CD14-positive monocyte (primary cell): ENCODE measurements around the gene NUTM2E. TPM values are rescaled to one million over a fixed set of nuclear protein-coding genes. Genes with fewer than 3 reads are reported as not detected.
"Not testable (repeated sequence)": the region's sequence is repeated elsewhere in the genome, so short reads cannot be mapped to it uniquely, and the experiment has no call there.

Source experiments
- DNase-seq, 3 donors: peaks; one replicate each; pipeline ENCODE4 v3.0.0-alpha.2; 2011 to 2022
- H2AFZ ChIP-seq: 2 replicates; pipeline ENCODE4 v1.6.0; 2012; ENCODE audit warnings: mild to moderate bottlenecking, low read depth, low read length, inconsistent platforms; ENCODE audit not compliant: insufficient read depth, poor library complexity, severe bottlenecking
- H3K27ac ChIP-seq, 2 donors: 1 replicate in 1 of 2; 2 replicates in 1 of 2; pipeline ENCODE4 v1.5.1; 2012 to 2013; ENCODE audit warnings: low read length in 2 of 2, control low read depth in 1 of 2, inconsistent platforms in 1 of 2, low read depth in 1 of 2, mild to moderate bottlenecking in 1 of 2
- H3K27me3 ChIP-seq, 2 donors: one replicate each; pipeline versions ENCODE4 v1.6.0 to v1.6.1; 2011 to 2013; ENCODE audit warnings: low read length in 2 of 2; ENCODE audit not compliant: control insufficient read depth in 2 of 2, insufficient read depth in 2 of 2
- H3K36me3 ChIP-seq, 2 donors: replicated peaks in 1 of 2; 1 replicate in 1 of 2; 2 replicates in 1 of 2; pipeline versions ENCODE4 v1.5.1 to v1.6.1; 2012 to 2013; ENCODE audit warnings: low read length in 2 of 2, control low read depth in 1 of 2, inconsistent platforms in 1 of 2, mild to moderate bottlenecking in 1 of 2; ENCODE audit not compliant: insufficient read depth in 2 of 2, control insufficient read depth in 1 of 2
- H3K4me1 ChIP-seq, 2 donors: 1 replicate in 1 of 2; 2 replicates in 1 of 2; pipeline versions ENCODE4 v1.5.1 to v1.6.1; 2012 to 2013; ENCODE audit warnings: low read length in 2 of 2, control low read depth in 1 of 2, inconsistent platforms in 1 of 2, mild to moderate bottlenecking in 1 of 2, moderate library complexity in 1 of 2; ENCODE audit not compliant: insufficient read depth in 2 of 2, control insufficient read depth in 1 of 2
- H3K4me2 ChIP-seq: replicated peaks from 2 replicates; pipeline ENCODE3; 2012; ENCODE audit warnings: low read length, moderate library complexity, mild to moderate bottlenecking; ENCODE audit not compliant: poor library complexity, severe bottlenecking; ENCODE audit errors: extremely low read depth
- H3K4me3 ChIP-seq, 3 experiments: fragments of 200-600 bp in 1 of 3; sonication (generic) in 1 of 3; replicated peaks in 1 of 3; 1 replicate in 2 of 3; 2 replicates in 1 of 3; pipeline ENCODE4 v1.5.1; 2011 to 2013; ENCODE audit warnings: low read length in 3 of 3, mild to moderate bottlenecking in 3 of 3, control low read depth in 2 of 3, low read depth in 2 of 3, inconsistent platforms in 1 of 3, moderate library complexity in 1 of 3
- H3K79me2 ChIP-seq: 2 replicates; pipeline ENCODE4 v1.6.0; 2012; ENCODE audit warnings: mild to moderate bottlenecking, control low read depth, inconsistent platforms, low read length, moderate library complexity; ENCODE audit not compliant: insufficient read depth
- H3K9ac ChIP-seq: 2 replicates; pipeline ENCODE4 v1.6.0; 2017; ENCODE audit warnings: low read length, mild to moderate bottlenecking; ENCODE audit not compliant: insufficient read depth, poor library complexity, severe bottlenecking
- H3K9me3 ChIP-seq, 2 donors: replicated peaks in 1 of 2; 1 replicate in 1 of 2; 2 replicates in 1 of 2; pipeline versions ENCODE4 v1.5.1 to v1.6.1; 2012 to 2013; ENCODE audit warnings: low read length in 2 of 2, control low read depth in 1 of 2; ENCODE audit not compliant: control insufficient read depth in 1 of 2, insufficient read depth in 1 of 2
- H4K20me1 ChIP-seq: 2 replicates; pipeline ENCODE4 v1.6.0; 2012; ENCODE audit warnings: mild to moderate bottlenecking, low read length, control low read depth, moderate library complexity; ENCODE audit not compliant: insufficient read depth
- H3K27ac Mint-ChIP-seq, 7 donors: one replicate each; pipeline ENCODE4 v1.8.0; 2020; ENCODE audit warnings: mild to moderate bottlenecking in 7 of 7, mixed read lengths in 7 of 7, moderate library complexity in 6 of 7, inconsistent platforms in 2 of 7
- H3K27me3 Mint-ChIP-seq, 3 donors: one replicate each; pipeline ENCODE4 v1.8.0; 2021 to 2022; ENCODE audit warnings: low read depth in 3 of 3, mild to moderate bottlenecking in 3 of 3, mixed read lengths in 3 of 3, moderate library complexity in 3 of 3, inconsistent platforms in 1 of 3
- H3K36me3 Mint-ChIP-seq, 2 donors: one replicate each; pipeline ENCODE4 v1.8.0; 2020; ENCODE audit warnings: mixed read lengths in 2 of 2, inconsistent platforms in 1 of 2, mild to moderate bottlenecking in 1 of 2
- H3K4me1 Mint-ChIP-seq: one replicate; pipeline ENCODE4 v1.8.0; 2020; ENCODE audit warnings: mild to moderate bottlenecking, mixed read lengths
- H3K4me3 Mint-ChIP-seq, 2 donors: one replicate each; pipeline ENCODE4 v1.8.0; 2020; ENCODE audit warnings: mild to moderate bottlenecking in 2 of 2, mixed read lengths in 2 of 2, moderate library complexity in 1 of 2
- H3K9me3 Mint-ChIP-seq, 7 donors: one replicate each; pipeline ENCODE4 v1.8.0; 2020 to 2022; ENCODE audit warnings: mixed read lengths in 7 of 7, mild to moderate bottlenecking in 6 of 7, moderate library complexity in 6 of 7, inconsistent platforms in 2 of 7
- WGBS: methylation state at CpG from one replicate; pipeline ENCODE4 v1.1.5; 2013; ENCODE audit warnings: missing lambda C conversion rate; ENCODE audit not compliant: insufficient coverage; 5-methylcytosine and 5-hydroxymethylcytosine counted together
- intact Hi-C, 2 donors: fragments of 100-400 bp; cut with micrococcal nuclease; formaldehyde crosslinking; loops; one replicate each; pipeline versions ENCODE4 v1.15.0 to v1.15.1; 2023
- polyA plus RNA-seq, 3 donors: library from polyadenylated mRNA; depleted of rRNA in 1 of 3; unstranded in 2 of 3; stranded (reverse) in 1 of 3; fragments of 300-500 nt in 2 of 3; fragments of >200 nt in 1 of 3; fragmentation: Illumina TruSeq in 2 of 3; gene quantifications; 1 replicate in 2 of 3; 2 replicates in 1 of 3; pipeline ENCODE4 v1.2.3, GENCODE V29; 2012 to 2021

The NUTM2E gene
- polyA plus RNA-seq, 3 donors = 0.20 TPM; not detected in 2

DNA sequence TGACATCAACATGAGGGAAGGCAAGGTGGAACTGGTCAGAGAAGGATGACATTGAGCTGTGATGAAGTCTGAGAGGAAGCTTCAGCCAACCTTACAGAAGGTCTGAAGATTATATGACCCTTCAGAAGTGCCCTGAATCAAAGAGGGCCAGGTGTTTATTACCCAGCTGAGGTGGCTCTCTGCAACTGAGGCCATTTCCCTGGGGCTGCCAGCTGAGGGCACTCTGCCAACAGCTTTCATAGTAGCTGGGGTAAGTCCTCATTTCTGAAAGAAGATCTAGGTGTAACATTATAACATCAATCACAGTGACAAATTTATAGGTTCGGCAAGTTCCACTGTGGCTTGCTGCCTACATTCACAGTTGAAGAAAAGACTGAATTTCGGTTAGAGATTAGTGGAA, 37.2 kb upstream of the NUTM2E start:
- H4K20me1 ChIP-seq, H3K27me3 Mint-ChIP-seq, H3K9me3 ChIP-seq, H3K27ac ChIP-seq, H3K36me3 Mint-ChIP-seq, H3K79me2 ChIP-seq, intact Hi-C loops, H3K4me2 ChIP-seq, H3K27ac Mint-ChIP-seq, H3K4me3 Mint-ChIP-seq, H3K9me3 Mint-ChIP-seq, H3K27me3 ChIP-seq, H2AFZ ChIP-seq, H3K9ac ChIP-seq, H3K4me1 ChIP-seq, H3K4me1 Mint-ChIP-seq, H3K36me3 ChIP-seq, DNase-seq, H3K4me3 ChIP-seq: not testable (repeated sequence)
- no CpG with 5 or more reads among the region's 2 CpGs for WGBS

DNA sequence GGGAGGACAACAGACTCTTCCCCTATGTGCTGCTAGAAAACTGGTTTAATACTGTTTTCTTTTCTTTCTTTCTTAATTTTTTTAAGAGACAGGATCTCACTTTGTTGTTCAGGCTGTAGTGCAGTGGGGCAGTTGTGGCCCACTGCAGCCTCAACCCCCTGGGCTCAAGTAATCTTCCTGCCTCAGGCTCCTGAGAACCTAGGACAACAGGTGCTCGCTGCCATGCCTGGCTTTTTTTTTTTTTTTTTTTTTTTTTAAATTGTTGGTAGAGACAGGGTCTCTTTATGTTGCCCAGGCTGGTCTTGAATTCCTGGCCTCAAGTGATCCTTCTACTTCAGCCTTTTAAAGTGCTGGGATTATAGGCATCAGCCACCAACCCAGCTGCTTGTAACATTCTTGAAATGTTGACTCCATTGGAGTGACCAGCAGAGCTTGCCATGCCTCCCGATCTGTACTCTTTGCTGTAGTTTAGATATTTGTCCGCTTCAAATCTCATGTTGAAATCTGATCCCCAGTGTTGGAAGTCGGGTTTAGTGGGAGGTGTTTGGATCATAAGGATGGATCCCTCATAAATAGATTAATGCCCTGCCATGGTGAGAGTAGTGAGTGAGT, 34.5 kb upstream of the NUTM2E start:
- H3K27me3 ChIP-seq, H3K36me3 ChIP-seq, H3K9me3 Mint-ChIP-seq, H3K4me1 ChIP-seq, H3K9ac ChIP-seq, H3K4me2 ChIP-seq, intact Hi-C loops, H3K27ac ChIP-seq, H3K27me3 Mint-ChIP-seq, H3K4me3 Mint-ChIP-seq, H3K4me3 ChIP-seq, H3K9me3 ChIP-seq, H3K4me1 Mint-ChIP-seq, H2AFZ ChIP-seq, H4K20me1 ChIP-seq, H3K36me3 Mint-ChIP-seq, H3K79me2 ChIP-seq, DNase-seq: not testable (repeated sequence)
- WGBS = no CpG with 5 or more reads among the region's 4 CpGs
- peak overlapping the region in 4 of 7 donors; percentile 6 to 51 (median 38) for H3K27ac Mint-ChIP-seq

DNA sequence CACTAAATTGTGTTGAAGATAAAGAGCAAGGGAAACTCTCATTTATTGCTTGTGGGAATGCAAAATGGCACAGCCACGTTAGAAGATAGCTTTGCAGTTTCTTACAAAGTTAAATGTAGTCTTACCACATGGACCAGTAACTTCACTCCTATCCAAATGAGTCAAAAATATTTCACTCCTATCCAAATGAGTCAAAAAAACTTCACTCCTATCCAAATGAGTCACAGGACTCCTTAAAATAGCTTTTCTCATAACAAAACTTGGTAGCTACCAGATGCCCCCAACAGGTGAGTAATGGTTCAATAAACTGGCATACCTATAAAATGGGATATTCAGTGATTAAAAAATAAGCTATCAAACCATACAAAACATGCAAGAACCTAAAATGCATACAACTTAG, 27.2 kb upstream of the NUTM2E start:
- H3K4me2 ChIP-seq, H3K27ac Mint-ChIP-seq, H3K9ac ChIP-seq, H2AFZ ChIP-seq, H4K20me1 ChIP-seq, H3K4me3 ChIP-seq, H3K4me1 Mint-ChIP-seq, H3K4me3 Mint-ChIP-seq, H3K9me3 Mint-ChIP-seq, H3K27ac ChIP-seq, intact Hi-C loops, H3K27me3 ChIP-seq, H3K36me3 ChIP-seq, H3K9me3 ChIP-seq, H3K27me3 Mint-ChIP-seq, DNase-seq, H3K4me1 ChIP-seq, H3K79me2 ChIP-seq: not testable (repeated sequence)
- H3K36me3 Mint-ChIP-seq = peaks cover 8 to 20% of the 10 kb centered on the region in 2 donors
- WGBS = no CpG with 5 or more reads among the region's 1 CpG

DNA sequence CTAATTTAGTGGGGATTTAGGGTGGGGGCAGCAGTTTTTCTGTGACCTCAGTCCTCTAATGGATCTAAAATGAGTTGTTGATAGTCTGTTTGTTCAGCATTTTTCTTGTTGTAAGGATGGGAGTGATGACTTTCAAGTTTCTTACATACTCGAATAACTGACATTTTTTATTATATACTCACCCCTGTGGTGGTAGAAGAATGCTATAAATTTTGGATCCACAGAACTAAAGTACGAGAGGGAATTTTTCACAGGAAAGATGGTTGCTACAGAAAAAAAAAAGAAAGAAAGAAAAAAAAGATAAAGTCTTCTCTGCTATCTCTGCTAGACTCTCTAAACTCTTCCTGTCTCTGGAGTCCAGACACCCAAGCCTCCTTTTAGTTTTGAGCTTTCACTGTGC, 20.7 kb upstream of the NUTM2E start:
- intact Hi-C loops, H4K20me1 ChIP-seq, H3K4me3 ChIP-seq, H3K36me3 ChIP-seq, H3K27ac Mint-ChIP-seq, H3K4me1 ChIP-seq, H3K9ac ChIP-seq, H3K79me2 ChIP-seq, H3K27ac ChIP-seq, DNase-seq, H3K9me3 Mint-ChIP-seq, H3K4me2 ChIP-seq, H3K27me3 Mint-ChIP-seq, H2AFZ ChIP-seq, H3K9me3 ChIP-seq, H3K4me3 Mint-ChIP-seq, H3K27me3 ChIP-seq, H3K4me1 Mint-ChIP-seq: not testable (repeated sequence)
- peaks cover 10 to 17% of the 10 kb centered on the region in 2 donors for H3K36me3 Mint-ChIP-seq
- no CpG with 5 or more reads among the region's 2 CpGs for WGBS
